OCI-LY7 (cell line): Measurements from ENCODE around the gene CENPP.

Experiments
- EZH2phosphoT487 ChIP-seq: fragments of 200-600 bp; sonication (generic); IDR thresholded peaks from 2 replicates; pipeline ENCODE4 v1.6.1; 2018; ENCODE audit warnings: low read depth, borderline replicate concordance, mild to moderate bottlenecking, mixed run types, antibody characterized with exemption, low read length, moderate library complexity, mixed read lengths
- TF ChIP-seq, protein P1 (sequence below): fragments of 200-600 bp; sonication (generic); conservative IDR thresholded peaks from 2 replicates; pipeline ENCODE4 v1.5.1; 2014; ENCODE audit warnings: mild to moderate bottlenecking, antibody characterized with exemption, low read length, moderate library complexity, mixed read lengths

DNA sequence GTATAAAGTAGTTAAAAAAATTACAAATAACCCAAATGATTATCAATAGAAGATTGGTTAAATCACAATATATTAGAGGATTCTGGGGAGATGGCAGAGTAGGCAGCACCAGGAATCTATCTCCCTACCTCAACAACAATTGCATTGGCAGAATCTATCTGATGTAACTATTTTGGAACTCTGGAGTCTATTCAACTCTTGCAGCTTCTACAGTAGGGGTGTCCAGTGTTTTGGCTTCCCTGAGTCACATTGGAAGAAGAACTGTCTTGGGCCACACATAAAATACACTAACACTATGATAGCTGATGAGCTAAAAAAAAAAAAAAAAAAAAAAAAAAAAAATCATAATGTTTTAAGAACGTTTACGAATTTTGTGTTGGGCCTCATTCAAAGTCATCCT, 239.2 kb downstream of the CENPP start:
- TF ChIP-seq, protein P1, sequence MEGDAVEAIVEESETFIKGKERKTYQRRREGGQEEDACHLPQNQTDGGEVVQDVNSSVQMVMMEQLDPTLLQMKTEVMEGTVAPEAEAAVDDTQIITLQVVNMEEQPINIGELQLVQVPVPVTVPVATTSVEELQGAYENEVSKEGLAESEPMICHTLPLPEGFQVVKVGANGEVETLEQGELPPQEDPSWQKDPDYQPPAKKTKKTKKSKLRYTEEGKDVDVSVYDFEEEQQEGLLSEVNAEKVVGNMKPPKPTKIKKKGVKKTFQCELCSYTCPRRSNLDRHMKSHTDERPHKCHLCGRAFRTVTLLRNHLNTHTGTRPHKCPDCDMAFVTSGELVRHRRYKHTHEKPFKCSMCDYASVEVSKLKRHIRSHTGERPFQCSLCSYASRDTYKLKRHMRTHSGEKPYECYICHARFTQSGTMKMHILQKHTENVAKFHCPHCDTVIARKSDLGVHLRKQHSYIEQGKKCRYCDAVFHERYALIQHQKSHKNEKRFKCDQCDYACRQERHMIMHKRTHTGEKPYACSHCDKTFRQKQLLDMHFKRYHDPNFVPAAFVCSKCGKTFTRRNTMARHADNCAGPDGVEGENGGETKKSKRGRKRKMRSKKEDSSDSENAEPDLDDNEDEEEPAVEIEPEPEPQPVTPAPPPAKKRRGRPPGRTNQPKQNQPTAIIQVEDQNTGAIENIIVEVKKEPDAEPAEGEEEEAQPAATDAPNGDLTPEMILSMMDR, result no peak
- TF ChIP-seq EZH2phosphoT487, result no peak
